HepG2 (cell line): ENCODE data around the gene SLC4A2. TPM values are rescaled to one million over a fixed set of nuclear protein-coding genes. Genes with fewer than 3 reads are reported as not detected.

Experiments
- ATAC-seq: fragments of 200-7000 bp; cut with Tn5 transposase; 3 replicates; pipeline ENCODE4 v1.9.1; 2020; ENCODE audit warnings: mild to moderate bottlenecking, moderate library complexity
- BruUV-seq: library from RNA; stranded (reverse); fragments of 400-500 nt; replicated peaks from 2 replicates; lab custom pipeline; 2021; lab: Mats Ljungman, UMichigan
- CTCF ChIA-PET: fragments of 300-600 bp; formaldehyde crosslinking; extraction: SDS; loops from one replicate; lab custom pipeline; 2021; ENCODE audit warnings: low total read pairs, inconsistent platforms, low intra/inter-chr PET ratio; lab: Yijun Ruan, JAX
- POLR2A ChIA-PET: fragments of 350-600 bp; sonication (Branson Sonifier 250); formaldehyde crosslinking; loops from one replicate; lab custom pipeline; 2020; ENCODE audit warnings: antibody characterized with exemption, inconsistent platforms; lab: Yijun Ruan, JAX
- DNase-seq: peaks from one replicate; pipeline ENCODE4 v3.0.0-alpha.2; 2015; ENCODE audit warnings: low spot score
- FAIRE-seq: peaks from 3 replicates; lab custom pipeline; 2011; peaks lifted over from hg19 to GRCh38; lab: Jason Lieb, UNC
- H2AFZ ChIP-seq: one replicate; pipeline ENCODE4 v1.6.1; 2011; ENCODE audit warnings: low read length, inconsistent platforms
- H3K27ac ChIP-seq: fragments of 300-600 bp; 3 replicates; pipeline ENCODE4 v1.8.0; 2011; ENCODE audit warnings: mixed run types, mild to moderate bottlenecking, mixed read lengths, low read length, inconsistent platforms; ENCODE audit not compliant: insufficient read depth; ENCODE audit errors: extremely low read length
- H3K27me3 ChIP-seq, 2 experiments: fragments of 200-600 bp in 1 of 2; 2 replicates in 1 of 2; 3 replicates in 1 of 2; pipeline versions ENCODE4 v1.6.0 to v1.8.0; 2011; ENCODE audit warnings: low read length in 2 of 2, mild to moderate bottlenecking in 2 of 2, moderate library complexity in 2 of 2, inconsistent platforms in 1 of 2; ENCODE audit not compliant: insufficient read depth in 2 of 2, control insufficient read depth in 1 of 2
- H3K36me3 ChIP-seq, 2 experiments: fragments of 200-600 bp in 1 of 2; replicated peaks in 1 of 2; 2 replicates in 1 of 2; 3 replicates in 1 of 2; pipeline versions ENCODE4 v1.5.1 to v1.8.0; 2011; ENCODE audit warnings: low read length in 2 of 2, inconsistent platforms in 1 of 2; ENCODE audit not compliant: insufficient read depth in 2 of 2, control insufficient read depth in 1 of 2
- H3K4me1 ChIP-seq: 2 replicates; pipeline ENCODE4 v1.5.1; 2012; ENCODE audit warnings: low read length, inconsistent platforms; ENCODE audit not compliant: insufficient read depth
- H3K4me2 ChIP-seq: 2 replicates; pipeline ENCODE4 v1.6.0; 2011; ENCODE audit warnings: low read depth, low read length, inconsistent platforms
- H3K4me3 ChIP-seq, 3 experiments: fragments of 200-600 bp in 1 of 3; sonication (generic), shearing (Covaris generic) in 1 of 3; replicated peaks in 1 of 3; 2 replicates each; pipeline ENCODE4 v1.5.1; 2011 to 2016; ENCODE audit warnings: low read length in 3 of 3, inconsistent platforms in 2 of 3, low read depth in 2 of 3, mild to moderate bottlenecking in 2 of 3, control low read depth in 1 of 3, mixed read lengths in 1 of 3; ENCODE audit not compliant: insufficient read depth in 1 of 3
- H3K79me2 ChIP-seq: one replicate; pipeline ENCODE4 v1.6.1; 2011; ENCODE audit warnings: low read length, inconsistent platforms; ENCODE audit not compliant: insufficient read depth
- H3K9ac ChIP-seq: 2 replicates; pipeline ENCODE4 v1.6.0; 2011; ENCODE audit warnings: mild to moderate bottlenecking, low read depth, low read length, inconsistent platforms; ENCODE audit not compliant: insufficient read depth
- H3K9me3 ChIP-seq: 2 replicates; pipeline ENCODE4 v1.5.1; 2012; ENCODE audit warnings: mild to moderate bottlenecking, low read length
- H4K20me1 ChIP-seq: 2 replicates; pipeline ENCODE4 v1.6.0; 2011; ENCODE audit warnings: inconsistent platforms, mild to moderate bottlenecking, low read length, moderate library complexity; ENCODE audit not compliant: insufficient read depth
- ATF7 ChIP-seq, 2 experiments: fragments of 450-650 bp in 1 of 2; sonication (generic) in 1 of 2; formaldehyde crosslinking in 1 of 2; IDR thresholded peaks; 2 replicates each; pipeline versions ENCODE4 v1.4.0 to v1.6.1; 2016 to 2020; ENCODE audit warnings: antibody characterized with exemption in 1 of 2, mild to moderate bottlenecking in 1 of 2, missing genetic modification reagents in 1 of 2
- ELF3 ChIP-seq: IDR thresholded peaks from 2 replicates; pipeline ENCODE4 v1.6.1; 2016; ENCODE audit warnings: missing genetic modification reagents, missing compliant biosample characterization
- GATA4 ChIP-seq: sonication (generic); IDR thresholded peaks from 2 replicates; pipeline ENCODE4 v1.6.1; 2016; ENCODE audit warnings: antibody characterized with exemption, low read depth, borderline replicate concordance
- GPN1 ChIP-seq: sonication (generic); formaldehyde crosslinking; IDR thresholded peaks from 2 replicates; pipeline ENCODE4 v1.5.1; 2020; ENCODE audit warnings: missing genetic modification reagents, borderline replicate concordance
- HCFC1 ChIP-seq: fragments of 150-350 bp; IDR thresholded peaks from 2 replicates; pipeline ENCODE4 v1.6.1; 2014; ENCODE audit warnings: low read depth, low read length
- SALL2 ChIP-seq: sonication (generic); formaldehyde crosslinking; IDR thresholded peaks from 2 replicates; pipeline ENCODE4 v1.8.1; 2023; ENCODE audit warnings: mild to moderate bottlenecking, missing genetic modification reagents, inconsistent platforms
- SNAPC2 ChIP-seq: sonication (generic); formaldehyde crosslinking; IDR thresholded peaks from 2 replicates; pipeline ENCODE4 v1.8.1; 2022; ENCODE audit warnings: mild to moderate bottlenecking, missing genetic modification reagents
- U2AF2 ChIP-seq: fragments of 200-400 bp; formaldehyde crosslinking; IDR thresholded peaks from 2 replicates; pipeline ENCODE4 v1.6.1; 2017; ENCODE audit warnings: low read depth, mild to moderate bottlenecking, low read length
- YEATS2 ChIP-seq: sonication (generic); formaldehyde crosslinking; IDR thresholded peaks from 2 replicates; pipeline ENCODE4 v1.4.0; 2020; ENCODE audit warnings: missing genetic modification reagents, borderline replicate concordance
- ZBTB42 ChIP-seq: sonication (generic); formaldehyde crosslinking; IDR thresholded peaks from 2 replicates; pipeline ENCODE4 v1.5.0; 2020; ENCODE audit warnings: mild to moderate bottlenecking, missing genetic modification reagents
- ZNF207 ChIP-seq: fragments of 450-650 bp; IDR thresholded peaks from 2 replicates; pipeline ENCODE4 v1.6.1; 2016; ENCODE audit warnings: antibody characterized with exemption, borderline replicate concordance
- ZNF276 ChIP-seq: sonication (generic); formaldehyde crosslinking; IDR thresholded peaks from 2 replicates; pipeline ENCODE4 v1.4.0; 2020; ENCODE audit warnings: mild to moderate bottlenecking, low read depth, missing genetic modification reagents
- ZNF430 ChIP-seq: sonication (generic); formaldehyde crosslinking; IDR thresholded peaks from 2 replicates; pipeline ENCODE4 v1.9.0; 2021; ENCODE audit warnings: mild to moderate bottlenecking, missing genetic modification reagents
- ZNF558 ChIP-seq: sonication (generic); formaldehyde crosslinking; IDR thresholded peaks from 2 replicates; pipeline ENCODE4 v1.9.0; 2022; ENCODE audit warnings: mild to moderate bottlenecking, missing genetic modification reagents, borderline replicate concordance
- ZNF740 ChIP-seq: sonication (generic); formaldehyde crosslinking; IDR thresholded peaks from 2 replicates; pipeline ENCODE4 v1.4.0; 2020; ENCODE audit warnings: missing genetic modification reagents
- WGBS: methylation state at CpG from one replicate; pipeline ENCODE4 v1.1.6; 2017; ENCODE audit warnings: low lambda C conversion rate; 5-methylcytosine and 5-hydroxymethylcytosine counted together
- in situ Hi-C: cut with HindIII; loops from 2 replicates; pipeline ENCODE4 v1.10.0; 2017; ENCODE audit warnings: low pct_unique_long_range_greater_than_20kb; ENCODE audit not compliant: extremely low pct_ligation_motif_present
- intact Hi-C: fragments of 100-400 bp; cut with micrococcal nuclease; formaldehyde crosslinking; loops from one replicate; pipeline ENCODE4 v1.10.0; 2022; ENCODE audit not compliant: unreplicated experiment
- polyA plus RNA-seq, 8 experiments: library from polyadenylated mRNA; depleted of rRNA in 3 of 8; stranded (reverse) in 7 of 8; unstranded in 1 of 8; fragments of >200 nt; fragmentation: Illumina TruSeq in 4 of 8; extraction: Trizol in 4 of 8; gene quantifications; 2 replicates each; pipeline versions ENCODE4 v1.2.1 to v1.2.3, GENCODE V29; 2011 to 2016; ENCODE audit warnings: low read depth in 4 of 8, missing spikeins in 1 of 8, mixed read lengths in 1 of 8; ENCODE audit not compliant: insufficient read depth in 1 of 8
- total RNA-seq, 5 experiments: library from RNA; depleted of rRNA; stranded (reverse); fragments of >200 nt; fragmentation: Illumina TruSeq; extraction: Trizol; gene quantifications; 2 replicates each; pipeline ENCODE4 v1.2.3, GENCODE V29; 2016; ENCODE audit warnings: low read depth in 1 of 5
- TF ChIP-seq, protein P1 (sequence below): sonication (generic); formaldehyde crosslinking; IDR thresholded peaks from 2 replicates; pipeline ENCODE4 v1.5.0; 2020; ENCODE audit warnings: missing genetic modification reagents, mild to moderate bottlenecking, borderline replicate concordance

Gene SLC4A2
- total and polyA plus RNA-seq, 2 of the 13 experiments (the other 11 are each of a cell fraction or from before 2014, with no cell fraction given) = 51.9 to 73.4 TPM

DNA sequence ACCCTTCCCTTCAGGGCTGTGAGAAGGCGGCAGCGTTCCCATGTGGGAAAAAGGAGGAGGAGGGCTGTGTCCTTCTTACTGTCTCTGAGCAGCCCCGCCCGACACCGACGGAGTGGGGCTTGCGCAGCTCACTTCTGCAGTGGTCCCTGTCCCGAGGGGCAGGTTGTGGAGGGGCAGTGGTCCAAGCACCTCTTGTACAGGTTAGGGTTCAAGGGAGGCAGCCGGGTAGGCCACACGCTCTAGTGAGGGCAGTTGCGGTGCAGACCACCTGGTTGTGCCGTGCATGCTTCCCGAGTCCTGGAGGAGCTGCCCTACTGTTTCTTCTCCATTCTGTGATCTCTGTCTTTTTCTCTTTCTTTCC lies 59.6 kb downstream of the SLC4A2 start:
- Histone ChIP-seq H3K4me1 (no peaks in the 10 kb centered on the region), H4K20me1 (peaks cover 9% of the 10 kb centered on the region; the same call in 1 of the 2 replicates), H3K79me2 (peaks cover 5% of the 10 kb centered on the region), H3K9me3 (no peaks in the 10 kb centered on the region), H3K27me3 (no peaks in the 10 kb centered on the region), H3K27ac (no peak overlapping the region), H2AFZ (no peak overlapping the region), H3K9ac (no peak overlapping the region), H3K36me3 (peaks cover 21 to 45% of the 10 kb centered on the region in 2 experiments; a peak in 4 of 5 replicates)
- 98% methylated on average over 9 of the region's 13 CpGs for WGBS
- no TSS peak for BruUV-seq
- ATAC-seq = no peak
- in situ Hi-C loops = no loop called here
- FAIRE-seq = no peak
- DNase-seq = no peak
- CTCF ChIA-PET = no interaction called here
- intact Hi-C loops = no loop called here
- POLR2A ChIA-PET = no interaction called here
- TF ChIP-seq ZBTB42 (CRISPR knock-in tag) = no peak
- TF ChIP-seq, protein P1, sequence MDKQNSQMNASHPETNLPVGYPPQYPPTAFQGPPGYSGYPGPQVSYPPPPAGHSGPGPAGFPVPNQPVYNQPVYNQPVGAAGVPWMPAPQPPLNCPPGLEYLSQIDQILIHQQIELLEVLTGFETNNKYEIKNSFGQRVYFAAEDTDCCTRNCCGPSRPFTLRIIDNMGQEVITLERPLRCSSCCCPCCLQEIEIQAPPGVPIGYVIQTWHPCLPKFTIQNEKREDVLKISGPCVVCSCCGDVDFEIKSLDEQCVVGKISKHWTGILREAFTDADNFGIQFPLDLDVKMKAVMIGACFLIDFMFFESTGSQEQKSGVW (CRISPR knock-in tag) = no peak
- TF ChIP-seq ZNF276 (CRISPR knock-in tag) = no peak
- TF ChIP-seq HCFC1 = no peak
- no peak for TF ChIP-seq YEATS2
- no peak for TF ChIP-seq U2AF2
- TF ChIP-seq ZNF207 = no peak
- TF ChIP-seq GPN1 (CRISPR knock-in tag) = no peak
- no peak for TF ChIP-seq GATA4
- TF ChIP-seq ELF3 (CRISPR knock-in tag) = no peak
- TF ChIP-seq ZNF430 (CRISPR knock-in tag) = no peak
- TF ChIP-seq ATF7 (IDR thresholded peaks at IDR 0.05) = no peak
- no peak for TF ChIP-seq ATF7 (CRISPR knock-in tag; IDR thresholded peaks at IDR 0.05)
- no peak for TF ChIP-seq SALL2 (CRISPR knock-in tag)
- no peak for TF ChIP-seq ZNF740
- no peak for TF ChIP-seq SNAPC2 (CRISPR knock-in tag)
- no peak for TF ChIP-seq ZNF558 (CRISPR knock-in tag)
- TF ChIP-seq, all 625 proteins: peak for 0
- no peak overlapping the region for H3K4me2 ChIP-seq
- H3K4me3 ChIP-seq = no peak overlapping the region
